Spleen (tissue), 7 donors: Measurements from ENCODE around the gene SMARCA4.

Experiments
- POLR2A ChIP-seq, 3 donors: fragments of 450-650 bp; IDR thresholded peaks; one replicate each; pipeline ENCODE4 v1.5.1; 2017; ENCODE audit warnings: antibody characterized with exemption in 3 of 3, mild to moderate bottlenecking in 1 of 3
- POLR2AphosphoS5 ChIP-seq, 3 donors: sonication (generic); formaldehyde crosslinking; IDR thresholded peaks; one replicate each; pipeline ENCODE4 v1.5.1; 2017; ENCODE audit warnings: antibody characterized with exemption in 3 of 3
- TF ChIP-seq, protein P1 (sequence below), 11 experiments: fragments of 200-600 bp in 7 of 11; fragments of 450-650 bp in 4 of 11; sonication (generic) in 4 of 11; IDR thresholded peaks in 8 of 11; conservative IDR thresholded peaks in 3 of 11; 1 replicate in 7 of 11; 2 replicates in 4 of 11; pipeline versions ENCODE4 v1.4.0 to v1.8.0; 2016 to 2021; ENCODE audit warnings: antibody characterized with exemption in 11 of 11, inconsistent platforms in 4 of 11, mild to moderate bottlenecking in 1 of 11
- donor health status: DM: no; HTN: no; CAD: no; lungs with moderate emphysema.
- donor health status: DM: no; HTN: no; CAD: no.
- donor health status: DM: no; HTN: no; CAD: no.

DNA sequence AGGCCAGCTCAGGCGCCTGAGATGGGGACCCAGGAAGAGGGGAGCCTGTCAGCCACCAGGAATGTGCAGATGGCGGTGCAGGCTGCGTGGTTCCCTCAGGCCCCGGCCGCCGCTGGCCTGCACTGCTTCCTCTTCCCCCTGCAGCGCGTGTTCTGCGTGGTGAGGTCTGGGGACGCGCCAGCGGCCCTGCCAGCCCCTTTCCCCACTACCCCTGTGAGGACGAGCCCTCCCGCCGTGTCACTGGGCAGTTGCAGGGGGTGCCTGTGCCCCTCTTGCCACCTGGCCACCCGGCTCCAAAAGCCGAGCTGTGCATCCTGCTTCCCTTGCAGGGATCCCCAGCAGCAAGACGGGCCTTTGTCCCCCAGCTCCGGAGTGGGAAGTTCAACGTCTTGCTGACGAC, 58.4 kb downstream of the SMARCA4 start:
- TF ChIP-seq, protein P1, sequence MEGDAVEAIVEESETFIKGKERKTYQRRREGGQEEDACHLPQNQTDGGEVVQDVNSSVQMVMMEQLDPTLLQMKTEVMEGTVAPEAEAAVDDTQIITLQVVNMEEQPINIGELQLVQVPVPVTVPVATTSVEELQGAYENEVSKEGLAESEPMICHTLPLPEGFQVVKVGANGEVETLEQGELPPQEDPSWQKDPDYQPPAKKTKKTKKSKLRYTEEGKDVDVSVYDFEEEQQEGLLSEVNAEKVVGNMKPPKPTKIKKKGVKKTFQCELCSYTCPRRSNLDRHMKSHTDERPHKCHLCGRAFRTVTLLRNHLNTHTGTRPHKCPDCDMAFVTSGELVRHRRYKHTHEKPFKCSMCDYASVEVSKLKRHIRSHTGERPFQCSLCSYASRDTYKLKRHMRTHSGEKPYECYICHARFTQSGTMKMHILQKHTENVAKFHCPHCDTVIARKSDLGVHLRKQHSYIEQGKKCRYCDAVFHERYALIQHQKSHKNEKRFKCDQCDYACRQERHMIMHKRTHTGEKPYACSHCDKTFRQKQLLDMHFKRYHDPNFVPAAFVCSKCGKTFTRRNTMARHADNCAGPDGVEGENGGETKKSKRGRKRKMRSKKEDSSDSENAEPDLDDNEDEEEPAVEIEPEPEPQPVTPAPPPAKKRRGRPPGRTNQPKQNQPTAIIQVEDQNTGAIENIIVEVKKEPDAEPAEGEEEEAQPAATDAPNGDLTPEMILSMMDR (IDR thresholded peaks at IDR 0.05 in 8 of 11, conservative IDR thresholded peaks at IDR 0.05 in 3 of 11): no peak
- TF ChIP-seq POLR2A (IDR thresholded peaks at IDR 0.05): no peak
- peak in 1 of 3 donors; percentile 24 for TF ChIP-seq POLR2AphosphoS5 (IDR thresholded peaks at IDR 0.05)
